Measurements from ENCODE around the gene ATF6B.
"Not testable (repeated sequence)": the region's sequence is repeated elsewhere in the genome, so short reads cannot be mapped to it uniquely, and the experiment has no call there.

ATF6B gene

GRCh38 chr6:32146687-32147086 lies 18.6 kb upstream of the ATF6B start:
- Histone ChIP-seq H3K27ac (ENCODE audit: low read depth, low read length, severe bottlenecking) (peak overlapping the region; percentile 70), H3K4me1 (ENCODE audit: control insufficient read depth, insufficient read depth, low read length, poor library complexity, severe bottlenecking) (peaks cover 11% of the 10 kb centered on the region), H3K9me3 (ENCODE audit: control insufficient read depth, low read length) (no peaks in the 10 kb centered on the region), H3K36me3 (ENCODE audit: control insufficient read depth, insufficient read depth, low read length) (no peaks in the 10 kb centered on the region), H3K4me3 (ENCODE audit: extremely low read depth, insufficient read depth, low read length, poor library complexity, severe bottlenecking) (no peak overlapping the region)
- WGBS, 2 experiments (ENCODE audit: insufficient coverage in 2 of 2) = 38 to 40% methylated on average over 4 of the region's 4 CpGs

- Histone ChIP-seq H3K9me3 (ENCODE audit: control insufficient read depth, low read length) (no peaks in the 10 kb centered on the region), H3K4me1 (ENCODE audit: control insufficient read depth, insufficient read depth, low read length, poor library complexity, severe bottlenecking) (peaks cover 11% of the 10 kb centered on the region), H3K4me3 (ENCODE audit: extremely low read depth, insufficient read depth, low read length, poor library complexity, severe bottlenecking) (no peak overlapping the region), H3K36me3 (ENCODE audit: control insufficient read depth, insufficient read depth, low read length) (no peaks in the 10 kb centered on the region), H3K27ac (ENCODE audit: low read depth, low read length, severe bottlenecking) (peak overlapping the region; percentile 70)
- WGBS, 2 experiments (ENCODE audit: insufficient coverage in 2 of 2) = 88 to 93% methylated on average over 1 of the region's 1 CpG
Observed at GRCh38 chr6:32146287-32146686, 18.2 kb upstream of the ATF6B start.

- H3K4me1 ChIP-seq (ENCODE audit: control insufficient read depth, insufficient read depth, low read length, poor library complexity, severe bottlenecking) = peaks cover 11% of the 10 kb centered on the region
- not testable (repeated sequence) for H3K27ac ChIP-seq (ENCODE audit: low read depth, low read length, severe bottlenecking); H3K9me3 ChIP-seq (ENCODE audit: control insufficient read depth, low read length); H3K36me3 ChIP-seq (ENCODE audit: control insufficient read depth, insufficient read depth, low read length); H3K4me3 ChIP-seq (ENCODE audit: extremely low read depth, insufficient read depth, low read length, poor library complexity, severe bottlenecking)
- no CpG with 5 or more reads among the region's 7 CpGs for WGBS, 2 experiments (ENCODE audit: insufficient coverage in 2 of 2)
Observed at GRCh38 chr6:32144238-32144637, 16.2 kb upstream of the ATF6B start.

- H3K4me3 ChIP-seq (ENCODE audit: extremely low read depth, insufficient read depth, low read length, poor library complexity, severe bottlenecking) = no peak overlapping the region
- no peaks in the 10 kb centered on the region for H3K36me3 ChIP-seq (ENCODE audit: control insufficient read depth, insufficient read depth, low read length)
- H3K4me1 ChIP-seq (ENCODE audit: control insufficient read depth, insufficient read depth, low read length, poor library complexity, severe bottlenecking) = no peaks in the 10 kb centered on the region
- 87 to 97% methylated on average over 5 of the region's 5 CpGs for WGBS, 2 experiments (ENCODE audit: insufficient coverage in 2 of 2)
- H3K27ac ChIP-seq (ENCODE audit: low read depth, low read length, severe bottlenecking) = no peak overlapping the region
- no peaks in the 10 kb centered on the region for H3K9me3 ChIP-seq (ENCODE audit: control insufficient read depth, low read length)
Observed at GRCh38 chr6:32140420-32141046, 12.5 kb upstream of the ATF6B start.

GRCh38 chr6:32139590-32139989 lies 11.5 kb upstream of the ATF6B start:
- H3K27ac ChIP-seq (ENCODE audit: low read depth, low read length, severe bottlenecking) = no peak overlapping the region
- H3K4me1 ChIP-seq (ENCODE audit: control insufficient read depth, insufficient read depth, low read length, poor library complexity, severe bottlenecking) = no peaks in the 10 kb centered on the region
- H3K9me3 ChIP-seq (ENCODE audit: control insufficient read depth, low read length) = no peaks in the 10 kb centered on the region
- H3K4me3 ChIP-seq (ENCODE audit: extremely low read depth, insufficient read depth, low read length, poor library complexity, severe bottlenecking) = no peak overlapping the region
- H3K36me3 ChIP-seq (ENCODE audit: control insufficient read depth, insufficient read depth, low read length) = no peaks in the 10 kb centered on the region
- WGBS, 2 experiments (ENCODE audit: insufficient coverage in 2 of 2) = 97 to 100% methylated on average over 2 to 3 of the region's 5 CpGs

GRCh38 chr6:32137454-32137853 lies 9.4 kb upstream of the ATF6B start:
- Histone ChIP-seq H3K9me3 (ENCODE audit: control insufficient read depth, low read length) (no peaks in the 10 kb centered on the region), H3K27ac (ENCODE audit: low read depth, low read length, severe bottlenecking) (no peak overlapping the region), H3K36me3 (ENCODE audit: control insufficient read depth, insufficient read depth, low read length) (no peaks in the 10 kb centered on the region), H3K4me3 (ENCODE audit: extremely low read depth, insufficient read depth, low read length, poor library complexity, severe bottlenecking) (no peak overlapping the region), H3K4me1 (ENCODE audit: control insufficient read depth, insufficient read depth, low read length, poor library complexity, severe bottlenecking) (peaks cover 3% of the 10 kb centered on the region)

- no peak overlapping the region for H3K4me3 ChIP-seq (ENCODE audit: extremely low read depth, insufficient read depth, low read length, poor library complexity, severe bottlenecking)
- no peaks in the 10 kb centered on the region for H3K9me3 ChIP-seq (ENCODE audit: control insufficient read depth, low read length)
- 86% methylated on average over 4 of the region's 4 CpGs; no CpG with 5 or more reads in 1 of the 2 experiments for WGBS, 2 experiments (ENCODE audit: insufficient coverage in 2 of 2)
- H3K4me1 ChIP-seq (ENCODE audit: control insufficient read depth, insufficient read depth, low read length, poor library complexity, severe bottlenecking) = peaks cover 11% of the 10 kb centered on the region
- H3K27ac ChIP-seq (ENCODE audit: low read depth, low read length, severe bottlenecking) = no peak overlapping the region
- no peaks in the 10 kb centered on the region for H3K36me3 ChIP-seq (ENCODE audit: control insufficient read depth, insufficient read depth, low read length)
Observed at GRCh38 chr6:32133786-32134185, 5.7 kb upstream of the ATF6B start.

- no peak overlapping the region for H3K4me3 ChIP-seq (ENCODE audit: extremely low read depth, insufficient read depth, low read length, poor library complexity, severe bottlenecking)
- no peak overlapping the region for H3K27ac ChIP-seq (ENCODE audit: low read depth, low read length, severe bottlenecking)
- H3K4me1 ChIP-seq (ENCODE audit: control insufficient read depth, insufficient read depth, low read length, poor library complexity, severe bottlenecking) = peaks cover 15% of the 10 kb centered on the region
- no peaks in the 10 kb centered on the region for H3K36me3 ChIP-seq (ENCODE audit: control insufficient read depth, insufficient read depth, low read length)
- H3K9me3 ChIP-seq (ENCODE audit: control insufficient read depth, low read length) = no peaks in the 10 kb centered on the region
Observed at GRCh38 chr6:32132110-32132509, 4.1 kb upstream of the ATF6B start.

- no peaks in the 10 kb centered on the region for H3K9me3 ChIP-seq (ENCODE audit: control insufficient read depth, low read length)
- H3K36me3 ChIP-seq (ENCODE audit: control insufficient read depth, insufficient read depth, low read length) = peaks cover 2% of the 10 kb centered on the region
- no peak overlapping the region for H3K27ac ChIP-seq (ENCODE audit: low read depth, low read length, severe bottlenecking)
- no peak overlapping the region for H3K4me3 ChIP-seq (ENCODE audit: extremely low read depth, insufficient read depth, low read length, poor library complexity, severe bottlenecking)
- peaks cover 20% of the 10 kb centered on the region for H3K4me1 ChIP-seq (ENCODE audit: control insufficient read depth, insufficient read depth, low read length, poor library complexity, severe bottlenecking)
- 93% methylated on average over 4 to 8 of the region's 14 CpGs for WGBS, 2 experiments (ENCODE audit: insufficient coverage in 2 of 2)
Observed at GRCh38 chr6:32131439-32131948, 3.4 kb upstream of the ATF6B start.

GRCh38 chr6:32129297-32130088 lies 1.4 kb upstream of the ATF6B start:
- Histone ChIP-seq H3K27ac (ENCODE audit: low read depth, low read length, severe bottlenecking) (peak overlapping the region; percentile 43), H3K4me1 (ENCODE audit: control insufficient read depth, insufficient read depth, low read length, poor library complexity, severe bottlenecking) (peaks cover 20% of the 10 kb centered on the region), H3K4me3 (ENCODE audit: extremely low read depth, insufficient read depth, low read length, poor library complexity, severe bottlenecking) (peak overlapping the region; percentile 76), H3K9me3 (ENCODE audit: control insufficient read depth, low read length) (no peaks in the 10 kb centered on the region), H3K36me3 (ENCODE audit: control insufficient read depth, insufficient read depth, low read length) (peaks cover 20% of the 10 kb centered on the region)
- WGBS, 2 experiments (ENCODE audit: insufficient coverage in 2 of 2) = 45 to 48% methylated on average over 20 to 21 of the region's 22 CpGs

- WGBS, 2 experiments (ENCODE audit: insufficient coverage in 2 of 2) = 86 to 89% methylated on average over 11 to 13 of the region's 13 CpGs
- Histone ChIP-seq H3K9me3 (ENCODE audit: control insufficient read depth, low read length) (no peaks in the 10 kb centered on the region), H3K4me1 (ENCODE audit: control insufficient read depth, insufficient read depth, low read length, poor library complexity, severe bottlenecking) (peaks cover 17% of the 10 kb centered on the region), H3K4me3 (ENCODE audit: extremely low read depth, insufficient read depth, low read length, poor library complexity, severe bottlenecking) (peak overlapping the region; percentile 5), H3K36me3 (ENCODE audit: control insufficient read depth, insufficient read depth, low read length) (peaks cover 25% of the 10 kb centered on the region), H3K27ac (ENCODE audit: low read depth, low read length, severe bottlenecking) (peak overlapping the region; percentile 18)
Observed at GRCh38 chr6:32128751-32129296, 778 bp upstream of the ATF6B start.
